Mesothelial cell of epicardium (in vitro differentiated cells): ENCODE results near the gene ECE1. TPM values are rescaled to one million over a fixed set of nuclear protein-coding genes. Genes with fewer than 3 reads are reported as not detected.

Experiments used
- DNase-seq, 2 experiments: peaks; one replicate each; pipeline ENCODE4 v3.0.0; 2021; ENCODE audit warnings: low spot score in 2 of 2; ENCODE audit not compliant: unreplicated experiment in 2 of 2
- H3K27ac Mint-ChIP-seq: 2 replicates; pipeline ENCODE4 v1.8.0; 2021; ENCODE audit warnings: mixed read lengths
- H3K27me3 Mint-ChIP-seq: 2 replicates; pipeline ENCODE4 v1.8.0; 2021; ENCODE audit warnings: low read depth, mixed read lengths
- H3K36me3 Mint-ChIP-seq: 2 replicates; pipeline ENCODE4 v1.8.0; 2021; ENCODE audit warnings: mixed read lengths
- H3K4me1 Mint-ChIP-seq: 2 replicates; pipeline ENCODE4 v1.8.0; 2021; ENCODE audit warnings: mixed read lengths
- H3K4me3 Mint-ChIP-seq: 2 replicates; pipeline ENCODE4 v1.8.0; 2021; ENCODE audit warnings: mild to moderate bottlenecking, moderate library complexity, mixed read lengths
- H3K9me3 Mint-ChIP-seq: 2 replicates; pipeline ENCODE4 v1.8.0; 2021; ENCODE audit warnings: mixed read lengths
- CTCF ChIP-seq: fragments of 200-600 bp; sonication (generic); IDR thresholded peaks from one replicate; pipeline ENCODE4 v1.5.0; 2021; ENCODE audit warnings: antibody characterized with exemption; ENCODE audit not compliant: unreplicated experiment
- total RNA-seq: library from RNA; stranded (reverse); gene quantifications from 3 replicates; pipeline ENCODE4 v1.2.1, GENCODE V29; 2021

The ECE1 gene
- total RNA-seq, 1 donor from 2014 or later = 41.1 TPM

GRCh38 chr1:21318057-21318713, 27.9 kb upstream of the ECE1 start:
- Mint-ChIP-seq H3K4me1 (peaks cover 69% of the 10 kb centered on the region), H3K4me3 (peak overlapping the region; percentile 24), H3K27me3 (no peaks in the 10 kb centered on the region), H3K36me3 (no peaks in the 10 kb centered on the region), H3K9me3 (no peaks in the 10 kb centered on the region), H3K27ac (peak overlapping the region; percentile 92)
- no peak for DNase-seq
- no peak for TF ChIP-seq CTCF

- Mint-ChIP-seq H3K27ac (peak overlapping the region; percentile 79), H3K9me3 (no peaks in the 10 kb centered on the region), H3K4me3 (no peak overlapping the region), H3K4me1 (peaks cover 66% of the 10 kb centered on the region), H3K36me3 (no peaks in the 10 kb centered on the region), H3K27me3 (no peaks in the 10 kb centered on the region)
- no peak for TF ChIP-seq CTCF
- no peak for DNase-seq
These were observed 27.4 kb upstream of the ECE1 start for GRCh38 chr1:21317690-21318043.

DNA sequence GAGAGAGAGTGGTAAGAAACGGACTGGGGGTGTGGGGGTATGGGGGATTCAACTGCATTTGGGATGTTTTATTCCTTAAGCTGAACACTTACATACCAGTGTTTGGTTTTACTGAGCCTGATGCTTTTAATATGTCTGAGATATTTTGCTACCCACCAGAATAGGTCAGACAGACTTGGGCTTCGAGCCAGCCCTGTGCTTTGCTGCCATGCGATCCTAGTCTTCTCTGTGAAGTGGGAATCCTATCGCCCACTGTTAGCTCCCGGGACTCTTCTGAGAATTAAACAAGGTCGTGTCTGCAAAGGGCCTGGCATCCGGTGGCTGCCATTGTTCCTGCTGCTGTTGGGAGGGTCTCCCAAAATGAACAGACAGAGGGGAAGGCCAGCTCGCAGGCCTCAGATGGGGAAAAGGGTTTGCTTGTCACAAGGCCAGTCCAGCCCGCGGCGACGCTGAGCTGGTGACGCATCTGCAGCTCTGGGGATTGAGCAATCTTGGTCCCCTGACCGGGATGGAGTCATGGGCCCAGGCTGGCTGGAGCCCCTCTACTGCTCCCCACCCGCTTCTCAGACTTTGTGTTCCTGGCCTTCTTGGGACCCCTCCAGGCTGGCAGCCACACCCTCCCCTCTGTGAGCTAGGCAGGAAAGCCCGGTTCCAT, 26.9 kb upstream of the ECE1 start:
- H3K9me3 Mint-ChIP-seq = no peaks in the 10 kb centered on the region
- H3K36me3 Mint-ChIP-seq = no peaks in the 10 kb centered on the region
- H3K4me3 Mint-ChIP-seq = no peak overlapping the region
- no peak for DNase-seq
- H3K27ac Mint-ChIP-seq = peak overlapping the region; percentile 79
- TF ChIP-seq CTCF = no peak
- peaks cover 61% of the 10 kb centered on the region for H3K4me1 Mint-ChIP-seq
- H3K27me3 Mint-ChIP-seq = no peaks in the 10 kb centered on the region

GRCh38 chr1:21314743-21315396, 24.6 kb upstream of the ECE1 start:
- Mint-ChIP-seq H3K4me3 (no peak overlapping the region), H3K27ac (peak overlapping the region; percentile 68), H3K4me1 (peaks cover 40% of the 10 kb centered on the region), H3K27me3 (no peaks in the 10 kb centered on the region), H3K9me3 (no peaks in the 10 kb centered on the region), H3K36me3 (no peaks in the 10 kb centered on the region)
- no peak for TF ChIP-seq CTCF
- DNase-seq = no peak

DNA sequence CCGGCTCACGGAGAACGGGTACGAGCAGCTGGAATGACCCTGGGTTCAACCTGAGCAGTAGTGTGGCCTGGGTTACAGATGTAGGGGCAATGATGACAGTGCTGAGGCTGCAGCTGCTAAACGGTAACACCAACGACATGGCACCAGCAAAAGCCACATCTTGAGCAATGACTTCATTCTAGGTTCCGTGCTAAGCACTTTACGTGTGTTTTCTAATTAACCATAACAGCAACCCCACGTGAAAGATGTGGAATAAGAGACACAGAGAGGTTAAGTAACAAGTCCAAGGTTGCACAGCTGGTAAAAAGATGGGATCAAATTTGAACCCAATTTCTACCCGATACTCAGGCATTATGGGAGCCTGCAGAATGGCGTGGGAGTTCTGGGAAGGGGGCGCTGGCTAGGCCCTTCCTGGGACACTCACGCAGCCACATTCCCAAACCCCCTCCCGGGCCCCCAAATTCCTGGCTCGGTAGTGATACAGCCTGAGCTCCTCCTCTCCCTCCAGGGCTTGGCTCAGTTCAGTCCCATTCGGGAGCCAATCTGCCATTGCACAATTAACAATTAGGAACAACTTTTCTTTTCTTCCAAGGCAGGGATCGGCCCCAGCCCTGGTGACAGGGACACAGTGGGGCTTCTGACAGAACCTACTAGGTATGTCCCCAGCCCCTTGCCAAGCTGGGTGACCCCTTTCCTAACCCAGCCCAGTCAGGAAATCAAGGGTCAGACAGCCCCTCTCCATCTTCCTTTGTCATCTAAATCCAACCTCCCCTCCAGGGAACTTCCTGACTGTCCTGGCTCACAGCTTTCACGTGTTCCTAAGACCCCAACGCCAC, 23.8 kb upstream of the ECE1 start:
- H3K9me3 Mint-ChIP-seq = no peaks in the 10 kb centered on the region
- no peak for DNase-seq
- no peak overlapping the region for H3K4me3 Mint-ChIP-seq
- peak overlapping the region; percentile 68 for H3K27ac Mint-ChIP-seq
- no peaks in the 10 kb centered on the region for H3K27me3 Mint-ChIP-seq
- TF ChIP-seq CTCF = no peak
- peaks cover 38% of the 10 kb centered on the region for H3K4me1 Mint-ChIP-seq
- no peaks in the 10 kb centered on the region for H3K36me3 Mint-ChIP-seq
